ENCODE measurements around the gene PARL.

The PARL gene

GRCh38 chr3:183822631-183823030 lies 62.0 kb downstream of the PARL start:
- ChIA-PET CTCF (interaction anchor here (1.1 to 4.5 kb wide), 4 partner anchors 10 to 63 kb away, joined by 5 to 34 read pairs (median 8); partner anchors contain the start of gene PARL), POLR2A (no interaction called here)
- no peak overlapping the region for H3K4me3 ChIP-seq (ENCODE audit: low read depth, low read length)
- no peak for DNase-seq (ENCODE audit: low read depth, low spot score)
- no peak for TF ChIP-seq CTCF (IDR thresholded peaks at IDR 0.05; ENCODE audit: insufficient read depth, low read length, missing control alignments)

GRCh38 chr3:183819831-183820230 lies 64.8 kb downstream of the PARL start:
- TF ChIP-seq CTCF (IDR thresholded peaks at IDR 0.05; ENCODE audit: insufficient read depth, low read length, missing control alignments) = no peak

GRCh38 chr3:183818706-183819624 lies 65.7 kb downstream of the PARL start:
- DNase-seq (ENCODE audit: low read depth, low spot score) = no peak
- CTCF ChIA-PET = interaction anchor here (1.3 kb wide), 1 partner anchor 66 kb away, joined by 4 read pairs; the partner anchor contains the start of gene PARL
- TF ChIP-seq CTCF (IDR thresholded peaks at IDR 0.05; ENCODE audit: insufficient read depth, low read length, missing control alignments) = no peak
- POLR2A ChIA-PET = no interaction called here
- H3K4me3 ChIP-seq (ENCODE audit: low read depth, low read length) = no peak overlapping the region

More at GRCh38 chr3:183819831-183820230, 64.8 kb downstream of the PARL start:
- DNase-seq (ENCODE audit: low read depth, low spot score) = no peak
- POLR2A ChIA-PET = no interaction called here
- H3K4me3 ChIP-seq (ENCODE audit: low read depth, low read length) = no peak overlapping the region
- CTCF ChIA-PET = no interaction called here

GRCh38 chr3:183818041-183818620 lies 66.5 kb downstream of the PARL start:
- TF ChIP-seq CTCF (IDR thresholded peaks at IDR 0.05; ENCODE audit: insufficient read depth, low read length, missing control alignments) = no peak
- ChIA-PET POLR2A (interaction anchor here (0.5 kb wide), 1 partner anchor 22 kb away, joined by 3 read pairs; no protein-coding TSS in a partner anchor), CTCF (interaction anchor here (1.0 to 2.4 kb wide), 4 partner anchors 8 to 67 kb away, joined by 3 to 6 read pairs (median 4); partner anchors contain the start of genes MAP6D1 and PARL)

GRCh38 chr3:183817639-183818038 lies 67.0 kb downstream of the PARL start:
- DNase-seq (ENCODE audit: low read depth, low spot score) = no peak
- CTCF ChIA-PET = interaction anchor here (1.0 to 2.4 kb wide), 4 partner anchors 8 to 67 kb away, joined by 3 to 6 read pairs (median 4); partner anchors contain the start of genes MAP6D1 and PARL
- H3K4me3 ChIP-seq (ENCODE audit: low read depth, low read length) = no peak overlapping the region
- POLR2A ChIA-PET = interaction anchor here (0.5 kb wide), 1 partner anchor 22 kb away, joined by 3 read pairs; no protein-coding TSS in a partner anchor
- no peak for TF ChIP-seq CTCF (IDR thresholded peaks at IDR 0.05; ENCODE audit: insufficient read depth, low read length, missing control alignments)

More at GRCh38 chr3:183818041-183818620, 66.5 kb downstream of the PARL start:
- H3K4me3 ChIP-seq (ENCODE audit: low read depth, low read length) = no peak overlapping the region
- no peak for DNase-seq (ENCODE audit: low read depth, low spot score)
